ENCODE measurements around the gene PTGR3.

- TF ChIP-seq CTCF (conservative IDR thresholded peaks at IDR 0.05 in 1 of 2, IDR thresholded peaks at IDR 0.05 in 1 of 2; ENCODE audit: low read depth in 1 of 2, low read length in 2 of 2) (no peak), EZH2 (IDR thresholded peaks at IDR 0.05; ENCODE audit: low read length, missing control alignments) (no peak)
Observed at GRCh38 chr18:75222407-75222806, 13.5 kb upstream of the PTGR3 start.
